HFF-Myc (cell line): Measurements from ENCODE around the gene GSG1L2.

Experiments used
- DNase-seq: peaks from one replicate; pipeline ENCODE4 v3.0.0-alpha.2; 2011; ENCODE audit warnings: low read depth; ENCODE audit errors: extremely low read depth
- H3K4me3 ChIP-seq: replicated peaks from 2 replicates; pipeline ENCODE4 v1.5.1; 2011; ENCODE audit warnings: low read depth, mild to moderate bottlenecking, control low read depth, low read length
- TF ChIP-seq, protein P1 (sequence below): IDR thresholded peaks from 2 replicates; pipeline ENCODE4 v1.5.1; 2012; ENCODE audit warnings: mild to moderate bottlenecking, low read depth, low read length, control low read depth; ENCODE audit errors: missing control alignments

The GSG1L2 gene

DNA sequence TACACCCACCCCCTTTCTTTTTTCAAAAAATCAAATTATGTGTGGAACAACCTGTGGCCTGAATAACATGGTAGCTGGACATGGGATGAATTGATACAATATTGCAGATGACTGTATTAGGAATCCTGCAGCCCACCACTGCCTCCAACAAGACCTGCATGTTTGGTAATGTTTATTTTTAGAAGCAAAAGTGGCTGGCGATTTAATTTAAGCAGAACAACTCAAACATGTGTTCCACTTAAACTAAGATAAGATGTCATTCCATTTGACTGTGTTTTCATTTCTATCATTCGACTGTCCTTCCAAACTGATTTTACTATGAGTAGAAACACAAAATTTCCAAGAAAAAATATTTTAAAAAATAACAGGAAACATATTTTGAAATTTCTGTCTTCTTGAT, 20.4 kb downstream of the GSG1L2 start:
- no peak for DNase-seq
- no peak overlapping the region for H3K4me3 ChIP-seq
- TF ChIP-seq, protein P1, sequence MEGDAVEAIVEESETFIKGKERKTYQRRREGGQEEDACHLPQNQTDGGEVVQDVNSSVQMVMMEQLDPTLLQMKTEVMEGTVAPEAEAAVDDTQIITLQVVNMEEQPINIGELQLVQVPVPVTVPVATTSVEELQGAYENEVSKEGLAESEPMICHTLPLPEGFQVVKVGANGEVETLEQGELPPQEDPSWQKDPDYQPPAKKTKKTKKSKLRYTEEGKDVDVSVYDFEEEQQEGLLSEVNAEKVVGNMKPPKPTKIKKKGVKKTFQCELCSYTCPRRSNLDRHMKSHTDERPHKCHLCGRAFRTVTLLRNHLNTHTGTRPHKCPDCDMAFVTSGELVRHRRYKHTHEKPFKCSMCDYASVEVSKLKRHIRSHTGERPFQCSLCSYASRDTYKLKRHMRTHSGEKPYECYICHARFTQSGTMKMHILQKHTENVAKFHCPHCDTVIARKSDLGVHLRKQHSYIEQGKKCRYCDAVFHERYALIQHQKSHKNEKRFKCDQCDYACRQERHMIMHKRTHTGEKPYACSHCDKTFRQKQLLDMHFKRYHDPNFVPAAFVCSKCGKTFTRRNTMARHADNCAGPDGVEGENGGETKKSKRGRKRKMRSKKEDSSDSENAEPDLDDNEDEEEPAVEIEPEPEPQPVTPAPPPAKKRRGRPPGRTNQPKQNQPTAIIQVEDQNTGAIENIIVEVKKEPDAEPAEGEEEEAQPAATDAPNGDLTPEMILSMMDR, result no peak

DNA sequence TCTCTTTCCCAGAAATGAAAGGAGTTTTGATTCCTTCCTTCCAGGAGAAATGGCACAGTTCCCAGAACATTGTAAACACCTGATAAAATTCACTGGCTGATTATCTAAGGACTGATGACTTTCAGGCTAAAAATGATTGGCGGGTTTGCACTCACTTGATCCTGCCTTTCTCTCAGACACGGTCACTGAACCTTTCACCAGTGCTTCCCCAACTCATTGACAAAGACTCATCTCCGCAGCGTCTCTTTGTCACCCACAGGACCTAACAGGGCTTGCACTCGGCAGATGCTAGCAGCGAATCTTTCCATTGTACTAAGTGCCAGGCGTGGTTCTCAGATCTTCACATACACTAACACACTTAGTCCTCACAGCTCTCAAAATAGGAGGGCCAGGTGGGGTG, 23.2 kb downstream of the GSG1L2 start:
- DNase-seq, result no peak
- no peak overlapping the region for H3K4me3 ChIP-seq
- TF ChIP-seq, protein P1, result no peak

DNA sequence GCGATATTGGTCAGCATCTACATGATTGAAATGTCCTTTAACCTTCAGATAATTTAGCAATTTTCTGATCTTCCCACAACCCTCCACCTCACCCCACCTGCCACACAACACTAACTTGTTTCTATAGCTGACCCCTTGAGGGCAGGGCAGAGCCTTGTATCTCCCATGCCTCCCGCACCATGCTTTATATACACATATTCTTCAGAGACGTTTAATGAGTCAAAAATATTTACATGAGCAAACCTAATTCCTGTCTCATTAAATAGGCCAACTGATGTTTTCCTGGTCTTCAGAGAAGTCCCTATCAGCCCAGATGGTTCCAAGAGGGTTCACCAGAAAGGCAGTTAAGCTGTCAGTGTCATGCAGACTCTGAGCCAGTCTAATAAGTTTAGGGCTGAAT, 23.9 kb downstream of the GSG1L2 start:
- H3K4me3 ChIP-seq, result no peak overlapping the region
- TF ChIP-seq, protein P1, result no peak
- no peak for DNase-seq

DNA sequence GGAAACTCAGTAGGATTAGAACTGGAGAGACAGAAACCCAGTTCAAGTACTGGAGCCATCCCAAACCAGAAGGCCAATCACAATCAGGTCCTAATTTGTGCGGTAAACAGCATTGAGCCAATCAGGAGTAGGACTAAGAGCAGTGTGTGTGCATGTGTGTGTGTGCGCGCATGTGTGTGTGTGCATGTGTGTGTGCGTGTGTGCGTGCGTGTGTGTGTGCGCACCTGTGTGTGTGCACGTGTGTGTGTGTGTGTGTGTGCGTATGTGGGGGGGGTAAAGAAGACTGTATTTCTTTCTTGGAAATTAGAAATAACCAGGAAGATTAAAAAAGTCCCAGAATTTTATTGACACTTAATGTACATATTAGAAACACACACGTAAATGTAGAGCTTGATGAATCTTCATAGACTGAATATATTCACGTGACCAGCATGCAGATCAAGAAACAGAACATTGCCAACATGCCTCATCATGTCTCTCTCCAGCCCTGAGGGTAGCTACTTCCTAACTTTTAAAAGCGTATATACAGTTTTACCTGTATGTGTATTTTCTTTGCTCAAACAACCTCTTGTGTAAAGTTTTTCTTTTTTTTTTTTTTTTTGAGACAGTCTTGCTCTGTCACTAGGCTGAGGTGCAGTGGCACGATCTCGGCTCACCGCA, 29.6 kb downstream of the GSG1L2 start:
- TF ChIP-seq, protein P1, result no peak
- no peak overlapping the region for H3K4me3 ChIP-seq
- no peak for DNase-seq

DNA sequence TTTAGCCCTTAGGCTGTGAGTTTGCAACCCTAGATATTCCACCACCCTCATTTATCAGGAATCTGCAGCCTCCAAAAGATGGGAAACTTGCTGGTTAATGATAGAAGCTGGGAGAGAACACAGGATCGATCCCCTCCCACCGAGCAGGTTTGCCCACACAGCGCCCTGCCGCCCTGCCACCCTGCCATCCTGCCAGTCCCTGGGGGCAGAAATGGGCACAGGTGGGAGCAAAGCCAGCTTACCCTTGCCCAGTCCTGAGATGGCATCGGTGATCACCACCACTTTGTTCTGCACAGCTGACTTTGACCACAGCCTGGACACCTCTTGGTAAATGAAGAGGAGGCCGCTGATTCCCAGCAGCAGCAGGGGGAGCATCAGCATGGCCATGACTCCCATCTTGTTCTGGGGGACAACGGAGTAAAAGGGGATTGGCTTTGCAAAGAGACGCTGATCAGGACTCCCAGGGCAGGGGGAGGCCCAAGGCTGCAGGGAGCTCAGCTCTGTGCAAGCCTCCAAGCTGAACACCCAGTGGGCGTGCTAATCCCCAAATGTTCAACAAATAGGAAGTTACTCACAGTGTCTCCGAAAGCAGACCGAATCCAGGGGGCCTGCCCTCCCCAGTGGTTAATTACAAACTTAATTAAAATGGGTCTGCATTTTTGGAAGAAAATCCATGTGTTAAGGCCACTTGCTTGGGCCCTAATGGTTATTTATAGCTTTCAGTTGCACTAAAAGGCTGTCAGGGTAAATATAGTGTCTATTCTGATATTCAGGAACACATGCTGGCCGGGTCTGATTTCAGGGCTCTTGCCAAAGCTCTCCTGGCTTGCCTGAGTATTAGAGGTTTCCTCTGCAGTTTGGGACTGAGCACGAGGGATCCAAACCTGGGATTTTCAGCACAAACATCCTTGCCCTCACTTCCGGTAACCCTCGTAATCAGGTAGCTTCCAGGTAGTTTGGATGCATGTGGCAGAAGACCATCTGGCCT, 30.7 kb downstream of the GSG1L2 start, which contains the start of gene DHRS7C:
Gene DHRS7C (minus strand): TSS at position 704 of the 988 bp plus-strand sequence. CDS start 308 bp downstream, at position 396.
- DNase-seq, result no peak
- H3K4me3 ChIP-seq, result no peak within 1 kb of the TSS
- TF ChIP-seq, protein P1, result no peak

DNA sequence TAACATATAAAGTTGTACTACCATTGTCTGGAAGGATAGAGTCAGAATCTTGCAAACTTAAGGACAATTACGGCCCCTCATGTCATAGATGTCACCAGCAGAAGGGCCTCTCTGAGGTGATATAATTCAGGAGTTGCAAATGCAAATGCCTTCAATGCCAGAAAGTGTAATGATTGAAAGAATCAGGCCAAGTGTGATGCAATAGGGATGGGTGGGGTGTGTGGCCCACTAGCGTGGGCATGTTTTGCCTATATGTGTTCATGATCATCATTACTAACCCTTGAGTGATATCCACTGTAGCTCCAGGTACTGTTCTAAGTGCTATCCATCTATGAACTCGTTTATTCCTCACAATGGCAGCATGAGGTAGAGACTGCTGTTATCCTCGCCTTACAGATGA, 31.6 kb downstream of the GSG1L2 start:
- DNase-seq, result no peak
- no peak overlapping the region for H3K4me3 ChIP-seq
- TF ChIP-seq, protein P1, result no peak
